ENCODE results near the gene TGFB2.

TGFB2 gene

GRCh38 chr1:218481116-218481775, 136.1 kb downstream of the TGFB2 start:
- Mint-ChIP-seq H3K27ac (no peak overlapping the region), H3K36me3 (ENCODE audit: low read depth) (no peaks in the 10 kb centered on the region), H3K4me3 (no peak overlapping the region), H3K4me1 (ENCODE audit: low read depth) (peaks cover 15% of the 10 kb centered on the region), H3K9me3 (peaks cover 5% of the 10 kb centered on the region), H3K27me3 (no peaks in the 10 kb centered on the region)
- intact Hi-C loops (cut with micrococcal nuclease): no loop called here

GRCh38 chr1:218482683-218483082, 137.5 kb downstream of the TGFB2 start:
- intact Hi-C loops (cut with micrococcal nuclease): no loop called here
- H3K9me3 Mint-ChIP-seq: peaks cover 11% of the 10 kb centered on the region
- H3K4me1 Mint-ChIP-seq (ENCODE audit: low read depth): peaks cover 19% of the 10 kb centered on the region
- no peaks in the 10 kb centered on the region for H3K36me3 Mint-ChIP-seq (ENCODE audit: low read depth)
- no peaks in the 10 kb centered on the region for H3K27me3 Mint-ChIP-seq
- no peak overlapping the region for H3K4me3 Mint-ChIP-seq
- no peak overlapping the region for H3K27ac Mint-ChIP-seq

GRCh38 chr1:218485241-218485928, 140.2 kb downstream of the TGFB2 start:
- intact Hi-C loops (cut with micrococcal nuclease): no loop called here
- H3K36me3 Mint-ChIP-seq (ENCODE audit: low read depth): no peaks in the 10 kb centered on the region
- no peak overlapping the region for H3K4me3 Mint-ChIP-seq
- peaks cover 10% of the 10 kb centered on the region for H3K27me3 Mint-ChIP-seq
- H3K27ac Mint-ChIP-seq: no peak overlapping the region
- H3K9me3 Mint-ChIP-seq: peaks cover 11% of the 10 kb centered on the region
- peaks cover 8% of the 10 kb centered on the region for H3K4me1 Mint-ChIP-seq (ENCODE audit: low read depth)

- peaks cover 11% of the 10 kb centered on the region for H3K9me3 Mint-ChIP-seq
- H3K27ac Mint-ChIP-seq: no peak overlapping the region
- no peak overlapping the region for H3K4me3 Mint-ChIP-seq
- intact Hi-C loops (cut with micrococcal nuclease): no loop called here
- H3K4me1 Mint-ChIP-seq (ENCODE audit: low read depth): peaks cover 8% of the 10 kb centered on the region
- peaks cover 18% of the 10 kb centered on the region for H3K27me3 Mint-ChIP-seq
- no peaks in the 10 kb centered on the region for H3K36me3 Mint-ChIP-seq (ENCODE audit: low read depth)
Observed at GRCh38 chr1:218488531-218488930, 143.4 kb downstream of the TGFB2 start.

- Mint-ChIP-seq H3K36me3 (ENCODE audit: low read depth) (no peaks in the 10 kb centered on the region), H3K27me3 (peaks cover 18% of the 10 kb centered on the region), H3K4me1 (ENCODE audit: low read depth) (peaks cover 8% of the 10 kb centered on the region), H3K9me3 (peaks cover 11% of the 10 kb centered on the region), H3K27ac (no peak overlapping the region), H3K4me3 (no peak overlapping the region)
- intact Hi-C loops (cut with micrococcal nuclease): no loop called here
Observed at GRCh38 chr1:218488986-218489385, 143.8 kb downstream of the TGFB2 start.

GRCh38 chr1:218490406-218490922, 145.3 kb downstream of the TGFB2 start:
- intact Hi-C loops (cut with micrococcal nuclease): no loop called here
- Mint-ChIP-seq H3K27me3 (peaks cover 18% of the 10 kb centered on the region), H3K9me3 (peaks cover 11% of the 10 kb centered on the region), H3K4me3 (no peak overlapping the region), H3K36me3 (ENCODE audit: low read depth) (no peaks in the 10 kb centered on the region), H3K27ac (no peak overlapping the region), H3K4me1 (ENCODE audit: low read depth) (peaks cover 13% of the 10 kb centered on the region)

- Mint-ChIP-seq H3K9me3 (no peaks in the 10 kb centered on the region), H3K27ac (no peak overlapping the region), H3K4me3 (no peak overlapping the region), H3K36me3 (ENCODE audit: low read depth) (no peaks in the 10 kb centered on the region), H3K27me3 (peaks cover 17% of the 10 kb centered on the region), H3K4me1 (ENCODE audit: low read depth) (peaks cover 5% of the 10 kb centered on the region)
- intact Hi-C loops (cut with micrococcal nuclease): no loop called here
Observed at GRCh38 chr1:218492874-218493273, 147.7 kb downstream of the TGFB2 start.

GRCh38 chr1:218493986-218494385, 148.8 kb downstream of the TGFB2 start:
- intact Hi-C loops (cut with micrococcal nuclease): no loop called here
- no peak overlapping the region for H3K4me3 Mint-ChIP-seq
- peaks cover 15% of the 10 kb centered on the region for H3K4me1 Mint-ChIP-seq (ENCODE audit: low read depth)
- no peak overlapping the region for H3K27ac Mint-ChIP-seq
- H3K36me3 Mint-ChIP-seq (ENCODE audit: low read depth): no peaks in the 10 kb centered on the region
- H3K27me3 Mint-ChIP-seq: peaks cover 13% of the 10 kb centered on the region
- H3K9me3 Mint-ChIP-seq: no peaks in the 10 kb centered on the region

Measured in dendritic cell treated with granulocyte-macrophage colony-stimulating factor and Interleukin-4, amounts not matched to agents 40 ng/mL and 50 ng/mL, for 4 days (primary cell).